ENCODE data around the gene ECM1.

The ECM1 gene

GRCh38 chr1:150484431-150484830 is 23.5 kb upstream of the ECM1 start:
- no peaks in the 10 kb centered on the region for H3K9me2 ChIP-seq (replicated peaks; ENCODE audit: low read depth, low read length)
- no peaks in the 10 kb centered on the region for H3F3A ChIP-seq (ENCODE audit: low read depth)
- H3K36me3 ChIP-seq (ENCODE audit: insufficient read depth, low read length) = no peaks in the 10 kb centered on the region
- 0 out of 2 replicates have a peak overlapping the region, but pooled peaks have one; percentile 26 for H2AFZ ChIP-seq (ENCODE audit: low read length)
- H3K79me2 ChIP-seq (ENCODE audit: insufficient read depth, low read length) = peaks cover 18% of the 10 kb centered on the region
- TF ChIP-seq EZH2phosphoT487 (IDR thresholded peaks at IDR 0.05; ENCODE audit: borderline replicate concordance) = no peak
- TF ChIP-seq, protein P1, sequence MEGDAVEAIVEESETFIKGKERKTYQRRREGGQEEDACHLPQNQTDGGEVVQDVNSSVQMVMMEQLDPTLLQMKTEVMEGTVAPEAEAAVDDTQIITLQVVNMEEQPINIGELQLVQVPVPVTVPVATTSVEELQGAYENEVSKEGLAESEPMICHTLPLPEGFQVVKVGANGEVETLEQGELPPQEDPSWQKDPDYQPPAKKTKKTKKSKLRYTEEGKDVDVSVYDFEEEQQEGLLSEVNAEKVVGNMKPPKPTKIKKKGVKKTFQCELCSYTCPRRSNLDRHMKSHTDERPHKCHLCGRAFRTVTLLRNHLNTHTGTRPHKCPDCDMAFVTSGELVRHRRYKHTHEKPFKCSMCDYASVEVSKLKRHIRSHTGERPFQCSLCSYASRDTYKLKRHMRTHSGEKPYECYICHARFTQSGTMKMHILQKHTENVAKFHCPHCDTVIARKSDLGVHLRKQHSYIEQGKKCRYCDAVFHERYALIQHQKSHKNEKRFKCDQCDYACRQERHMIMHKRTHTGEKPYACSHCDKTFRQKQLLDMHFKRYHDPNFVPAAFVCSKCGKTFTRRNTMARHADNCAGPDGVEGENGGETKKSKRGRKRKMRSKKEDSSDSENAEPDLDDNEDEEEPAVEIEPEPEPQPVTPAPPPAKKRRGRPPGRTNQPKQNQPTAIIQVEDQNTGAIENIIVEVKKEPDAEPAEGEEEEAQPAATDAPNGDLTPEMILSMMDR (conservative IDR thresholded peaks at IDR 0.05; ENCODE audit: low read length) = no peak
- H3K9me3 ChIP-seq (ENCODE audit: insufficient read depth, low read depth, low read length) = no peaks in the 10 kb centered on the region
- no peak overlapping the region for H3K4me3 ChIP-seq (ENCODE audit: low read length, poor library complexity, severe bottlenecking)
- no peak overlapping the region for H3K4me2 ChIP-seq (ENCODE audit: low read depth, low read length, poor library complexity, severe bottlenecking)
- H3K27me3 ChIP-seq (ENCODE audit: insufficient read depth, low read length, poor library complexity, severe bottlenecking) = no peaks in the 10 kb centered on the region
- H4K20me1 ChIP-seq (ENCODE audit: insufficient read depth, low read length, poor library complexity, severe bottlenecking) = no peaks in the 10 kb centered on the region
- H3K9ac ChIP-seq (ENCODE audit: low read depth, low read length, poor library complexity, severe bottlenecking) = no peak overlapping the region
- peaks cover 10% of the 10 kb centered on the region for H3K4me1 ChIP-seq (ENCODE audit: insufficient read depth, low read length, poor library complexity, severe bottlenecking)

GRCh38 chr1:150484861-150485260 is 23.0 kb upstream of the ECM1 start:
- Histone ChIP-seq H3K4me3 (ENCODE audit: low read length, poor library complexity, severe bottlenecking) (no peak overlapping the region), H3K9ac (ENCODE audit: low read depth, low read length, poor library complexity, severe bottlenecking) (no peak overlapping the region), H3K79me2 (ENCODE audit: insufficient read depth, low read length) (peaks cover 18% of the 10 kb centered on the region), H2AFZ (ENCODE audit: low read length) (peak overlapping the region; percentile 26; the same call in 1 of the 2 replicates), H3K4me2 (ENCODE audit: low read depth, low read length, poor library complexity, severe bottlenecking) (no peak overlapping the region), H3K9me3 (ENCODE audit: insufficient read depth, low read depth, low read length) (no peaks in the 10 kb centered on the region), H3K27me3 (ENCODE audit: insufficient read depth, low read length, poor library complexity, severe bottlenecking) (no peaks in the 10 kb centered on the region), H3F3A (ENCODE audit: low read depth) (no peaks in the 10 kb centered on the region), H3K9me2 (replicated peaks; ENCODE audit: low read depth, low read length) (no peaks in the 10 kb centered on the region), H3K4me1 (ENCODE audit: insufficient read depth, low read length, poor library complexity, severe bottlenecking) (peaks cover 10% of the 10 kb centered on the region), H3K36me3 (ENCODE audit: insufficient read depth, low read length) (no peaks in the 10 kb centered on the region), H4K20me1 (ENCODE audit: insufficient read depth, low read length, poor library complexity, severe bottlenecking) (no peaks in the 10 kb centered on the region)
- TF ChIP-seq EZH2phosphoT487 (IDR thresholded peaks at IDR 0.05; ENCODE audit: borderline replicate concordance) = no peak
- TF ChIP-seq, protein P1 (conservative IDR thresholded peaks at IDR 0.05; ENCODE audit: low read length) = peak; percentile 26

- H4K20me1 ChIP-seq (ENCODE audit: insufficient read depth, low read length, poor library complexity, severe bottlenecking) = no peaks in the 10 kb centered on the region
- H3K4me2 ChIP-seq (ENCODE audit: low read depth, low read length, poor library complexity, severe bottlenecking) = peak within 1 kb of the TSS; percentile 83
- H3K79me2 ChIP-seq (ENCODE audit: insufficient read depth, low read length) = peaks cover 18% of the 10 kb centered on the region
- no peaks in the 10 kb centered on the region for H3K9me3 ChIP-seq (ENCODE audit: insufficient read depth, low read depth, low read length)
- H3K9ac ChIP-seq (ENCODE audit: low read depth, low read length, poor library complexity, severe bottlenecking) = peak within 1 kb of the TSS; percentile 89
- peak within 1 kb of the TSS; percentile 89 for H2AFZ ChIP-seq (ENCODE audit: low read length)
- H3F3A ChIP-seq (ENCODE audit: low read depth) = no peaks in the 10 kb centered on the region
- TF ChIP-seq, protein P1 (conservative IDR thresholded peaks at IDR 0.05; ENCODE audit: low read length) = no peak
- TF ChIP-seq EZH2phosphoT487 (IDR thresholded peaks at IDR 0.05; ENCODE audit: borderline replicate concordance) = no peak
- peaks cover 10% of the 10 kb centered on the region for H3K4me1 ChIP-seq (ENCODE audit: insufficient read depth, low read length, poor library complexity, severe bottlenecking)
- H3K27me3 ChIP-seq (ENCODE audit: insufficient read depth, low read length, poor library complexity, severe bottlenecking) = no peaks in the 10 kb centered on the region
- H3K4me3 ChIP-seq (ENCODE audit: low read length, poor library complexity, severe bottlenecking) = peak within 1 kb of the TSS; percentile 97
- H3K36me3 ChIP-seq (ENCODE audit: insufficient read depth, low read length) = peaks cover 7% of the 10 kb centered on the region; the same call in 1 of the 2 replicates
- H3K9me2 ChIP-seq (replicated peaks; ENCODE audit: low read depth, low read length) = no peaks in the 10 kb centered on the region
Measured at GRCh38 chr1:150486966-150487762, 20.7 kb upstream of the ECM1 start, which contains the start of gene TARS2. Gene TARS2 (plus strand): TSS chr1:150487419. CDS start chr1:150487451, 32 bp downstream.
